SK-N-MC (cell line): ENCODE data around the gene EFCAB12.

Experiments
- DNase-seq: peaks from one replicate; pipeline ENCODE4 v3.0.0-alpha.2; 2011; ENCODE audit warnings: low read depth, low spot score
- H3K27ac ChIP-seq: fragments of 200-600 bp; sonication (generic); 2 replicates; pipeline ENCODE4 v1.5.1; 2016; ENCODE audit warnings: mixed run types
- H3K36me3 ChIP-seq: fragments of 200-600 bp; sonication (generic); 2 replicates; pipeline ENCODE4 v1.6.1; 2017; ENCODE audit warnings: antibody characterized with exemption, low read length, mixed read lengths; ENCODE audit not compliant: insufficient read depth
- H3K4me3 ChIP-seq: fragments of 200-600 bp; sonication (generic); 2 replicates; pipeline ENCODE4 v1.5.1; 2016
- H3K9ac ChIP-seq: fragments of 200-600 bp; sonication (generic); 2 replicates; pipeline ENCODE4 v1.8.0; 2017; ENCODE audit warnings: mixed run types, mixed read lengths; ENCODE audit not compliant: insufficient read length
- H3K9me3 ChIP-seq: fragments of 200-600 bp; sonication (generic); 2 replicates; pipeline ENCODE4 v1.6.1; 2017; ENCODE audit warnings: low read depth, mild to moderate bottlenecking, antibody characterized with exemption, low read length, moderate library complexity, mixed read lengths
- EZH2 ChIP-seq: fragments of 200-600 bp; sonication (generic); IDR thresholded peaks from one replicate; pipeline ENCODE4 v1.6.1; 2017; ENCODE audit warnings: antibody characterized with exemption
- FOXP2 ChIP-seq: optimal IDR thresholded peaks from 2 replicates; pipeline ENCODE3; 2011; ENCODE audit warnings: mild to moderate bottlenecking, moderate library complexity; ENCODE audit not compliant: insufficient read depth; ENCODE audit errors: extremely low read length, control extremely low read depth
- POLR2AphosphoS5 ChIP-seq: IDR thresholded peaks from 2 replicates; pipeline ENCODE4 v1.6.1; 2012; ENCODE audit warnings: mild to moderate bottlenecking, low read depth, low read length, borderline replicate concordance

The EFCAB12 gene

GRCh38 chr3:129412542-129413198 lies 15.8 kb downstream of the EFCAB12 start:
- no peaks in the 10 kb centered on the region for H3K9me3 ChIP-seq
- H3K4me3 ChIP-seq = peak overlapping the region; percentile 42
- DNase-seq = no peak
- peak overlapping the region; percentile 15 for H3K9ac ChIP-seq
- no peaks in the 10 kb centered on the region for H3K36me3 ChIP-seq
- TF ChIP-seq POLR2AphosphoS5 = no peak
- TF ChIP-seq FOXP2 = no peak
- no peak for TF ChIP-seq EZH2
- H3K27ac ChIP-seq = peak overlapping the region; percentile 23; the same call in 1 of the 2 replicates

- Histone ChIP-seq H3K4me3 (no peak overlapping the region), H3K27ac (no peak overlapping the region), H3K9ac (no peak overlapping the region), H3K36me3 (no peaks in the 10 kb centered on the region), H3K9me3 (no peaks in the 10 kb centered on the region)
- TF ChIP-seq FOXP2 (no peak), POLR2AphosphoS5 (no peak), EZH2 (no peak)
- DNase-seq = no peak
These were observed 17.5 kb downstream of the EFCAB12 start for GRCh38 chr3:129410971-129411370.

- no peaks in the 10 kb centered on the region for H3K9me3 ChIP-seq
- DNase-seq = no peak
- no peak for TF ChIP-seq EZH2
- no peak for TF ChIP-seq FOXP2
- no peak for TF ChIP-seq POLR2AphosphoS5
- no peak overlapping the region for H3K4me3 ChIP-seq
- peak overlapping the region; percentile 3 for H3K9ac ChIP-seq
- no peaks in the 10 kb centered on the region for H3K36me3 ChIP-seq
- peak overlapping the region; percentile 60; the same call in 1 of the 2 replicates for H3K27ac ChIP-seq
These were observed 18.9 kb downstream of the EFCAB12 start for GRCh38 chr3:129409541-129409940.

DNA sequence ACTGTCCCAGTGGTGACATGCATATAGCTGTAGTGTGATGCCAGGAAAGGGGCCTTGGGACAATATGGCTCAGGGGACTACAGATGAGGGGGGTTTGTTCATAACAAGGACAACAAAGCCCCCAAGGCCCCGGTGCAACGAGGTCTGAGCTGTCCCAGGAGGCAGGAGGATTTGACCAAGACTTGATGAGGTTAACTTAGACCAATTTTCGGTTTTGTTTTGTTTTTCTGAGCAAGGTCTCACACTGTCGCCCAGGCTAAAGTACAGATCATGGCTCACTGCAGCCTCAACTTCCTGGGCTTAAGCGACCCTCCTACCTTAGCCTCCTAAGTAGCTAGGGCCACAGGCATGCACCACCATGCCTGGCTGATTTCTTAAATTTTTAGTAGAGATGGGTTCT lies 23.8 kb downstream of the EFCAB12 start:
- Histone ChIP-seq H3K9ac (no peak overlapping the region), H3K27ac (no peak overlapping the region), H3K9me3 (no peaks in the 10 kb centered on the region), H3K36me3 (no peaks in the 10 kb centered on the region), H3K4me3 (no peak overlapping the region)
- no peak for DNase-seq
- TF ChIP-seq FOXP2 (no peak), EZH2 (no peak), POLR2AphosphoS5 (no peak)

DNA sequence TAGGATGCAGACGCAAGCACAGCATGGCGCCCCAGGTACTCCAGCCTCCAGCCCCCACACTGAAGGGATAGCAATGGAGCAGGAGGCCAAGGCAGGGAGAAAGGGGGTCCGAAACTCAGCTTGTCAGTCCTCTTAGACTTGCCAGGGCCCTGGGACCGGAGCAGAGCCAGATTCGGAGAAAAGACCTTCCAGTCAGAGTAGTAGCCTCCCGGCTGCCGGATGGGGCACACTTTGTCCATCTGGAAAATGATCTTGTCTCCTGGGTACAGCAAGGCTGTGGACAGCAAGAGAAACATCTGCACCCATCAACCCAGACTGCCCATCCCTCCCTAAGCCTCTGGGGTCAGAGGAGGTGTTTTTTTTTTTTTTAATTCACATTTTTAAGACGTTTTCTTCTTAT lies 24.3 kb downstream of the EFCAB12 start:
- H3K36me3 ChIP-seq = no peaks in the 10 kb centered on the region
- no peak overlapping the region for H3K4me3 ChIP-seq
- H3K9me3 ChIP-seq = no peaks in the 10 kb centered on the region
- no peak overlapping the region for H3K9ac ChIP-seq
- DNase-seq = no peak
- H3K27ac ChIP-seq = no peak overlapping the region
- no peak for TF ChIP-seq FOXP2
- TF ChIP-seq EZH2 = no peak
- no peak for TF ChIP-seq POLR2AphosphoS5

- H3K9me3 ChIP-seq = no peaks in the 10 kb centered on the region
- H3K9ac ChIP-seq = no peak overlapping the region
- TF ChIP-seq EZH2 (no peak), POLR2AphosphoS5 (no peak), FOXP2 (no peak)
- no peak overlapping the region for H3K4me3 ChIP-seq
- H3K27ac ChIP-seq = no peak overlapping the region
- DNase-seq = no peak
- no peaks in the 10 kb centered on the region for H3K36me3 ChIP-seq
These were observed 25.0 kb downstream of the EFCAB12 start for GRCh38 chr3:129403450-129403849.

DNA sequence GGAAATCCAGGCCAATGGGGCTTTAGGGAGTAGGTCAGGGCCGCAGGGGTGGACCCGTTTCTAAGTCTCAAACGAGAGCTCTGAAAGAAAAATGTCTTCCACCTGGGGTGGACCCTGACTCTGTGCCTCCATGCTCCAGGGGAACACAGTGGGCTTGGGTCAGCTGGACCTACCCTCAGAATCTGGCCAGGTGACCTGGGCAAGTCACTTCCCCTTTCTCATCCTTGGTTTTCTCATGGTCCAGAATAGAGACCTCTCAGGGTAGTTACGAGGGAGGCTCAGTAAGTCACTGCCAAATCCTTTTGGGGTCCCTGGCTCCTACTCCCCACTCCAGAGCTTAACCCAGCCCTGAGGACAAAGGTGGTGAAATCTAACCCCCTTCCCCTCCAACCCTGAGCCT lies 25.8 kb downstream of the EFCAB12 start:
- H3K4me3 ChIP-seq = no peak overlapping the region
- H3K9me3 ChIP-seq = no peaks in the 10 kb centered on the region
- no peak for DNase-seq
- TF ChIP-seq EZH2 (no peak), FOXP2 (no peak), POLR2AphosphoS5 (no peak)
- no peak overlapping the region for H3K27ac ChIP-seq
- H3K36me3 ChIP-seq = no peaks in the 10 kb centered on the region
- H3K9ac ChIP-seq = no peak overlapping the region

- Histone ChIP-seq H3K9ac (no peak overlapping the region), H3K27ac (no peak overlapping the region), H3K9me3 (no peaks in the 10 kb centered on the region), H3K36me3 (no peaks in the 10 kb centered on the region), H3K4me3 (no peak overlapping the region)
- TF ChIP-seq EZH2 (no peak), FOXP2 (no peak), POLR2AphosphoS5 (no peak)
- no peak for DNase-seq
These were observed 26.2 kb downstream of the EFCAB12 start for GRCh38 chr3:129402210-129402609.
